Fibroblast of the conjunctiva (primary cell): Measurements from ENCODE around the gene SNCAIP.
A peak's percentile ranks its signal among the peaks of the same experiment; 100 is the strongest.
"Not testable (repeated sequence)": the region's sequence is repeated elsewhere in the genome, so short reads cannot be mapped to it uniquely, and the experiment has no call there.

Source experiments
- DNase-seq: peaks from one replicate; pipeline ENCODE4 v3.0.0-alpha.2; 2010; ENCODE audit warnings: low read depth

Gene SNCAIP

DNA sequence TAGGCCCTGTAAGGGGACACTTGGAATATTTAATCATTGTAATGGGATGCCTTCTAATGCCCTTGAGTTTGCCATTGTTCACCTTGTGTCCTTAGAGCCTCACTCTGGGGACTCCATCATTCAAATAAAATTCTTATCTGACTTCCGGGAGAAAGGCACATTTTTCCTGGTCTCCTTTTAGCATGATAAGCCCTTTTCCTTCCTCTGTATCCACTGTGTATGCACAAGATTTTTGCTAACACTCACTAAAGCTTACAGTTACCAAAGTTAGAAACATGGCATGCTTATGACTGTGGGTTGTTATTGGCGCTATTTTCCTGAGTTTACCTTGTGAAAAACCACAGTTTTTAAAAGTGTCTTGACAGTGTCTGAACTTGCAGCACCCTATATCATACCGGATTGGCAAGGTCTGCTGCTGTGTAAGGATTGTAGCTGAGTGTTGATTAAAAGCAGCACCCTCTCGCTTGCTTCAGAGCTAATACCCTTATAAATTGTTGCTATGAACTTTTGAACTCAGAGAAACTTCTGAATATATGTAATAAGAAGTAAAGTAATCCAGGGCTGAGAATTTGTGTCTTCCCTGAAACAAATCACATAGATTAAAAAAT is 46.4 kb downstream of the SNCAIP start:
- no peak for DNase-seq

DNA sequence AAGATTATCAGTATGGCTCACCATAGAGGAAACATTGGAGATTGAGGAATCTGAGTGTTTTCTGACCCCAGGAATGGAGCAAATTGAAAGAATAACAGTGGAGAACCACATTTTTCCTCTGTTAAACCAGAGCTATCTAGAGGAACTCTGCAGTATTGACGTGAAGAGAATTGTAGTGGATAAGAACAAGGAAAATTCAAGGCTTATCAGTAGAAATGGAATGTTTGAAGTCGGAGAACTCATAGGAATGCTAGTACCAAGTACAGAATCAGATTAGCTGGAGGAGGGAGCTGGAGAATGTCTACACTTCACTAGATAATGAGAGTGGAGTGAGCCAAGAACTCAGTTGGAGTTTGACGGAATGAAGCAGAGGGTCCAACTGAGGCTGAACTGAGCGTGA is 50.3 kb downstream of the SNCAIP start:
- no peak for DNase-seq

DNA sequence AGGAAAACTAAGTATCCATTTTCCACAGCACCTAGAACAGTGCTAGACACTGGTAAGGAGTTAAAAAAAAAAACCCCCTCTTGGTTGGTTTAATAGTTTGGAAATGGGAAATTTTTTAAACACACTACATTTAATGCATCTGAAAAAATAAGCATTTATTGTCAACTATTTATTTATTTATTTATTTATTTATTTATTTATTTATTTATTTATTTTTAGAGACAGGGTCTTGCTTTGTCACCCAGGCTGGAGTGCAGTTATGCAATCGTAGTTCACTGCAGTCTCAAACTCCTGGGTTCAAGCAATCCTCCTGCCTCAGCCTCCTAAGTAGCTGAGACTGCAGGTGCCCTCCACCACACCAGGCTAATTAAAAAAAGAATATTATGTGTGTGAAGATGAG is 51.6 kb downstream of the SNCAIP start:
- DNase-seq, result no peak

DNA sequence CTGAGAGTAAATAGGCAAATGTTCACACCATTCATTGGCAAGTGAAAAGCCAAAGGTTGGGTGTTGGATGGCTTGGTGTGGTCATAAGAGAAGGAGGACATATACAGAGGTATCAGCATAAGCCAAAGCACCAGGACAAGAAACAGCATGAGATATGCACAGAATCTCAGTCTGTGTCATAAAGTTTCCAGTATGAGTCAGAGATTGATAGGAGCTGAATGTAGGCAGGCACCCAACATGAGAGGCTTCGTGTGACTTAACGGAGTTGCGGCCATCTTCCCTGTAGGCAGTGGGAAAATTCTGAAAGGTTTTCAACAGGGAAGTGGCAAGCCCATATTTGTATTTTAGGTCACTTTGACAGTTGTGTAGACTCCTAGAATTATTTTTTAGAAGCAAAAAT is 54.5 kb downstream of the SNCAIP start:
- DNase-seq, result no peak

DNA sequence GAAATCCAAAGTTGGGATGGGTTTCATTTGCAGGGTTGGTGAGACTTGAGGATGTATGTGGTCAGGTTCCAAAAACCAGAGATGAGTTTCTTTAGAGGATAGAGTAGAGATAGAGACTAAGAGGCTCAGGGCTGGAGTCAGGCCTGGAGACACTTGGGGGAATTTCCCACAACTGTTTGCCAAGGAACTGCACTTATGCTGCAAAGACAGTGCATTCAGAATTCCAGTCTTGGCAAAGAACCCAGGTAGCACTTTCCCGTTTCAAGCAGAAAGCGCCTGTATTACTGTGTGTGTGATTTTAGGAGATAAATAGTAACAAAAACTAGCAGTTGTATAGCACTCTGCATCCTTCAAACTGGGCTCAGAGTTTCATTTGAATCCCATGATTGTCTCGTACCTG is 55.4 kb downstream of the SNCAIP start:
- no peak for DNase-seq

DNA sequence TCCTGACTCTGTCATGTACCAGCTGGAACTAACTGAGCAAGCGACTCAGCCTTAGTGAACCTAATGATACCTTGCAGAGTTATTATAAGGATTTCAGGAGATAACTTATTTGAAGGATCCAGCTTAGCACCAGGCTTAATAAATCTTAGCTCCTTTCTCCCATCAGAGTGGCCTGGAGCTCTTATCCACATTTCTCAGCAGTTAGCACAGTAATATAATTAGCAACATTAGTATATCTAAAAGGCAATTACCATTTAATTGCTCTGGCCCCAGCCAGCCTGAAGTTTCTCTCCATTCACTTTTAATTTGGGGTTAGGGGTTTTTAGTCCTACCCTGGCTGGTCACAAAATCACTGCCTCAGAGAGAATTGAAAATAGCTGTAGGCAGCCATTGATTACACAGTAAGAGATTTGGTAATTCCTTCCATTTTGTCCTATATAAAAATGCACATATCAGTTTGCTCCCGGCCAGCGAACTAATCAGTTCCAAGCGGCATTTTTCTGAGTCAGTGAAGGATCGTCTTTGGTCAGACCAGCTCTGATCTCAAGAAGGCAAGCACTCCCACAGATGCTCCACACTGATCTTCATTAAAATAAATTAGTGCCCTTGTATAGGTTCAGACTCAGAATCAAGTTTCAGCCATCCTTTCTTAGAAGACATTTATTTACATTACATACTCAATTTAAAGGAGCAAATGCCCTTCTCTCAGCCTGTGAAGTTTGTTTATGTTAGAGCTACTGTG is 56.6 kb downstream of the SNCAIP start:
- no peak for DNase-seq

DNA sequence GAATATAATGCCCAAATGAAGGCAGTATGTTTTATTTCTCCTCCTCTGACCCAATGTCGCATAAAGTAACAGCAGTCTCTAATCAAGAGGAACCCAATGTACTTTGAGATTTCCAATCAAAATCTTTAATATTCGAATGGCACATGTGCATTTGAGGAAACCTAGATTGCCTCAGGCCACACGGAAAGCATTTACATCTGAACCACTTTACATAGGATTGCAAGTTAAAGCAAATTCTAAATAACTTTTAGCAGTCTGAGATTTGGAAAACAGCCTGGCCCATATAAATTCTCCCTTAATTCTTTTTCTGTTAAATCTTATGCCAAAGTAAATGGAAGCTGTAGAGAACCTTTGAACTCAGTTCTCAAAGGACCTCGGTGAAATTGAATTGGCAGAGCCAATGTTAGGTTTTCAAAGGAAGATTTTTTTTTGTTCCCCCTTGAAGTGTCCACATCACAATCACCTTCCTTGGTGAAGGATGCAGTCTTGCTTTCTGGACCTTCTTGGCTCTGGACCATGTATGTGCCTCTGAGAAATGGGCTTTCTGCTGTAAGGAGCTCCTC is 57.3 kb downstream of the SNCAIP start:
- no peak for DNase-seq

DNA sequence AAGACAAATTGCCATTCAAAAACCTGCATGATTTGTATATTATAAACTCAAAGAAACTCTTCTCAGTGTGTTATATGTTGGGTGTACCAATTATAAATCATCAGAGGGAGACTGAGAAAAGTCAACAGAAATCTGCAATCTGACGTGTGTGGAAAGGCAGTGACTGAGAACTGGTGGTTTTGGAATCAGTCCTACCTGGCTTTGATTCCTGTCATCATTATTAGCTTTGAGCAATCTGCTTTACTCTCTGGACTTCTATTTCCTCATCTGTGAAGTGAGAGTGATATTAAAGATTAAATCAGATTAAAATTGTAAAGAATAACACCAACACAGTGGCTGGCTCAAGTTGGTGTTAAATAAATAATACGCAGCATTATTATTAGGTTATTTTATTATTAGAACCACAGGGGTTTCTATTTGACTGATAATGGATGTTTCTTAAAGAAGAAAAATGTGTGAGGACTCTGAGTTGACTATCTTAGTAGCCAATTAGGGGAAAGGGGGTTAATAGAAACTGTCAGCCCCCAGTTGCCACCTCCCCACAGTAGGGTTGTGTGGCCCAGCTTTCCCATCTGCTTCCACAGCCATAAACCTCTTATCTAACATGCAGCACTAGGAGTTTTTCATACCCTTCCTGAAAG is 59.6 kb downstream of the SNCAIP start:
- DNase-seq, result no peak

DNA sequence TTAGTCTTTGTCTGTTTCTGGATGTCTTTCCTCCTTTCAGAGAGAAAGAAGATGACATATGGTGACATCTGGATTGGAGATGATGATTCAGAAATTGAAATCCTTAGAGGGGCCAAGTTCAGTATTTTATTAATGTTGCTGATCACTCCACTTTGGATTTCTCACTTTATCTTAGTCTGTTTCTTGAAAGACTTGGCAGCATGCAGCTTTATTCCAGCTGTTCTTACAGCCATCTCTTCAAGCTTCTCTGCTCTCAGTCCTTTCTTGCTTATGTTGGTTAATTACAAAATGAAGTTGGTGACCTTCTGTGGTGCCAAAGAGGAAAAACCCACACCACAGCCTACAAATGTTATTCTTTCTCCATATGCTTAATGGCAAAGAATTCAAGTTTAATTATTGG is 62.1 kb downstream of the SNCAIP start:
- no peak for DNase-seq

DNA sequence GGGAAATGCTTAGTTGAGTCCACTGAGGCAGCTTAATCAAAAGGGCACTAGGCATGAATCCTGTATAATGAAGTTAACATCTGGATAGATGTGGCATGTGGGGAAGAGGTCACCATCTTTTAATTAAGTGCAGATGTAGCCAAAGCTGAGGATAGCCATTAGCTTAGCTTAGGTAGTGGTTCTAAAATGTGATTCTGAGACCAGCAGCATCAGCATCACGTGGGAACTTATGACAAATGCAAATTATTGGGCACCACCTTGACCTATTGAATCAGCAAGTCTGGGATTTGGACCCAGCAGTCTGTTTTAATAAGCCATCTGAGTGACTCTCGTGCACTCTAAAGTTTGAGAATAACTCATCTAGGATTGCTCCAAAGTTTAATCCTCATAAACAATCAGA is 63.8 kb downstream of the SNCAIP start:
- no peak for DNase-seq

DNA sequence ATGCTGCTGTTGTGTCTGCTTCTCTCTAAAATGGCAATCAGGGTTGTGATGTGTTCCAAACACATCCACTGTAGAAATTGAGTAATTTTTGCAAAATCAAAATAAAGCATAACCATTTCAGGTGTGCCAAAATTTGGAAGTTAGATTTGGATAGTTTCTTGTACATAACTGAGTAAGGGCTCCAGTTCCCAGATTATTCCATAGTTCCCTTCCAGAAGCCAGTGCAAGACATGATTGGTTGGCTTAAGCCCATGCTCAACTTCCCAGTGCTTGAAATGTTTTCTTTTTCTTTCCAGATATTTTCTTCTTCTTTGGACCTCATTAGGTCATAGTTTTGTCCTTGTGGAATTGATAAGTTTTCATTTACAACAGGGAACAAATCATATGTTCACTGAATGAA is 64.2 kb downstream of the SNCAIP start:
- DNase-seq, result no peak

DNA sequence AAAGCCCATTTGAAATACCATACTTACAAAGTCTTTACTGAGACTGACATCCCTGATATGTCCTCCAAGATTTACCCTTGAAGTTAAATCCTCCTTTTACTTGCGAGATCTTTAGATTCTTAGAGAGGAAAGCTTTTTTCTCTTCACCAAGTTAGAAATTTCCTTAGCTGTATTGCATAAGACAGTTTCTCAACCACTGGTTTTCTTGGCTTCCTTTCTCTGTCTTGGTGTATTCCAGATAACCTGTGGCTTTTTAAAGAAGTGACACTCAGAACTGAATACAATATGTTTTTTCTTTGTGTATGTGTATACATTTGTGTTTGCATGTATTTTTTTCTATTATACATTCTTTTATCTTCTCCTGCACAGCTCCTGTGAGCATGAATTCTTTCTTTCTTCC is 65.0 kb downstream of the SNCAIP start:
- DNase-seq, result no peak

DNA sequence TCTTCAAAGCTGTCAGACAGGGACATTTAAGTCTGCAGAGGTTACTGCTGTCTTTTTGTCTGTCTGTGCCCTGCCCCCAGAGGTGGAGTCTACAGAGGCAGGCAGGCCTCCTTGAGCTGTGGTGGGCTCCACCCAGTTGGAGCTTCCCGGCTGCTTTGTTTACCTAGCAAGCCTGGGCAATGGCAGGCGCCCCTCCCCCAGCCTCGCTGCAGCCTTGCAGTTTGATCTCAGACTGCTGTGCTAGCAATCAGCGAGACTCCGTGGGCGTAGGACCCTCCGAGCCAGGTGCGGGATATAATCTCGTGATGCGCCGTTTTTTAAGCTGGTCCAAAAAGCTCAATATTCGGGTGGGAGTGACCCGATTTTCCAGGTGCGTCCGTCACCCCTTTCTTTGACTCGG is 70.9 kb downstream of the SNCAIP start:
- DNase-seq, result not testable (repeated sequence)

DNA sequence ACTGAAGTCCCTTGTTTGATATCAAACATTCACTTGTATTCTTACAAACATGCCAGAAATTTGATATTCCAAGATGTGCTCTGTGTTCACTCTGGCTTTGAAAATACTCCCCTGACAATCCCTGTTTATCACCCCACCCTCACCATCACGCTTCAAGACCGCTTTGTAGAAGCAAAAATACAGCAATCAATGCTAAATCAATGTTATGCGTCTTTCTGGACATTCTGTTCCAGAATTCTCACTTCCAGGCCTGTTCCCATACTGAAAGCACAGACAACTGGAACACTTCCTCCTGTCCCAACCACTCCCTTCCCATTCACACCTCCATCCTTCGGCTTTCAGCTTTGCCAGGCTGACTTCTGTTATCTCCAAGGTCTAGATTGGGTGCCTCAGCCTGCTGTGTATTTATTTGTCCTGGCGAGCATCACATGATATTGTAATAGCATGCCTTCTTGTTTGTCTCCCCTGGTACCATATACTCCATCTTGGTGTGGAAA is 72.8 kb downstream of the SNCAIP start:
- DNase-seq, result no peak

DNA sequence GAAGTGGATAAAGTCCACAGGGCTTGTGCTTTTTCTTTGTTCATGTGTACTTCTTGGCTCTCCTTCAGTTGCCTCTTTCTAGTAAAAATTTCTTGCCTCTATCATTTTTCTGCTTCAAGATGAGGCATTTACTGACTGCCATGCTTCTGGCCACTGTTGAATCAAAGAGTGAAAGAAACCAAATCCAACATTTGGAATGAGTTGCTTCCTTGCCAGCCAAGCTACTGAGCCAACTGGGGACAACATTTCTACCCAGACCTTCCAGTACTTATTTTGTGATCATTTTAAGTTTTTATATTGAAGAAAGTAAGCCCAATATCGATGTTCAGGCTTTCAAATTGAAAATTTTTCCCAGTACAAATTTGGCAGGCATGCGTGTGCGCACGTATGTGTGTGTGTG is 73.2 kb downstream of the SNCAIP start:
- DNase-seq, result no peak

DNA sequence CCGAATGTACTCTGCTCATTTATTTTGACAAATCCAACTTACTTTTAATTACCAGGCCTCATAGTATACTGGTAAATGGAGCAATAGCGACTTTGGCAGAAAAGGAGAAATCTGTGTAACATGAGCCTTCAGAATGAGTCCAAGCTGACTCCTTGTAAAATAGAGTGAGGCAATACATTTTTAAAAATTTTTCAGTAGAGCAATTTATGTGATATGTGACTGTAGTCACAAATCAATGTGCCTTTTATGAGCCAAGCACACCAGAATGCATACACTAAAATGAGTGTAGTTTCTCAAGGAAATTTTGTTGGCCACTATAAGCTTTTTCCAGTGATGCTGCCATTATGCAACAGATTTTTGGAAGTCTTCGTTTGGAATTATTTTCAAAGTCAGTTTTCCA is 73.8 kb downstream of the SNCAIP start:
- DNase-seq, result no peak

DNA sequence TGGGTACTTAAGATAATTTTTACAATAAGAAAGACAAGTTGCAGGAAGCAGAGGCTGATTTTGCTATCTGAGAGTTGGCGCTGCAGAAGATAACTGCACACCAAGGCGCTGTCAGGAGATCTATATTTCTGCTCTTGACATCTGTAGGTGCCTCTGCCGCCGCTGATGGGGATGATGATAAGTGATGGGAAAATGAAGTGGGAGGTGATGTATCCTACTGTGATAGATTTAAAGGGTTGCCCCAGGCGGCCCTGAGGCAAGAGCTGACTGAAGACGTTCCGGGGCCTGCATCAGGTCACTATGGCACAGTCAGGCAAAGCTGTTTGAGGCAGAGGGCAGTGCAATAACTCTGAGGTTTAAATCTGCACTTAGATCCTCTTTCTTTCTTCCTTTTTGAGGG is 78.1 kb downstream of the SNCAIP start:
- DNase-seq, result no peak

DNA sequence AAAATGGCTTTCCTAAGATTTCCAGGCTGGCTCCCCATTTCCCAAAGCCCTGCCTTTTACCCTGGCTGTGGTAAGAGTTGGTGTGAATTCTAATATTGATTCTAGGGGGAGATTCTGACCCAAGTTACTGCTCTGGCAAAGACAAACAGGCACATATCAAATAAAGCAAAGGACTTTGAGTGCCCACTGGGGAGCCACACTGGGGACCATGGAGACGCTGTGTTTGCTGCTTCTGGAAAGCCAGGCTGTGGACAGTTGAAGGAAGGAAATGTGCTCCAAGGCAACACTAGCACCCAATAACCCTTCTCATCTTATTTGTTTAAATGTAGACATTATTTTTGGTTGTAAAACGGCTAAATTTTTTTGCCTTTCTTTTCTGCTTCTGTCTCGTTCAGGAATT is 78.7 kb downstream of the SNCAIP start:
- no peak for DNase-seq

DNA sequence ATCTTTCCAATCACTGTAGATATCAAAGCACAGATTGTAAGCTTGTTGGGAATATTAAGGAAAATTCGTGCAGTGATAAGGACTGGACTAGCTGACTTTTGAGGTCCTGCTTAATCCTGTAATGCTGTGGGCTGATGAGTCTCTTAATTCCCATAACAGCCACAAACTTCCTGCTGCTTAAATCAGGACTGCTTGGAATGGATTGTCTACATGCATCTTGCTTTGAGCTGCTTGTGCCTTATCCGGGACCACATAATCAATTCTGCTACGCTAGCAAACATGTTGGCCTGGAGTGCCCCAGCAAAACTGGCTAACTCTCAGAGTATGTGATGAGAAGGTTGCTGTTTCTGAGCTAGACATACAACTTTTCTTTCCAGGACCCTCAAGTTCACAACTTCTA is 79.6 kb downstream of the SNCAIP start:
- DNase-seq, result no peak

DNA sequence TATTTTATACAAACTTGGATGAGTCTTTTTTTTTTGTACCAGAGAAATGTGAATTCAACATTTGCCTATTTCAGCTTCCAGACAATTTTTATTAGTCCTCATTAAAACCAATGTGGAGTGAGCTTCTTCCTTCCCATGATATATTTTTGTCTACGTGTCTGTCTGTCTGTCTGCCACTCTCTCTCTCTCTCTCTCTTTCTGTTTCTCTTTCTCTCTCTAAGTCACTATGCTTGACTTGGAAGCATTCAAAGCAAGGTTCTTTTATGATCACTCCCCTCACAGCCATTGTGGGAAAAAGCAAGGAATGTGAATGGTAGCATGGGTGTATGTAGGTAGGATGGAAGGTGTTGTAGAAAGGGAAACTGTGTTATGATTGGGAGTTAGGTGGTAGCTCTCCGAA is 80.2 kb downstream of the SNCAIP start:
- DNase-seq, result no peak

DNA sequence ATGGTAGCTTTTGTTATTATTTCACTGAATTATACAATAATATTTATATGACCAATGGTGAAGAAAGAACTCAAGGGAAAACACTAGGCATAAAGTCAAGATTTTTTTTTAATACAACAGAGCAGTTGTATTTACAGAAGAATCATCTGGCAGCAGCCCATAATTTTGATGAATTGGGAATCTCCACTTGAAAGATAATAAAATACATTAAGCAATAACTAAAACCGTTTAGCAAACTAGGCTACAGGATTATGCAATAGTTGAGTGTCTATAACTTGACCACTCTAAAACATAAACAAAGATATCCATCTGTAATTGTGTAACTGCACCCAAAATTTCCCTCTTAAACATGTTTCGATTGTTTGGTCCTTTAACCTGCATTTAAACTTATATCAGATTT is 80.8 kb downstream of the SNCAIP start:
- peak; percentile 26 for DNase-seq

DNA sequence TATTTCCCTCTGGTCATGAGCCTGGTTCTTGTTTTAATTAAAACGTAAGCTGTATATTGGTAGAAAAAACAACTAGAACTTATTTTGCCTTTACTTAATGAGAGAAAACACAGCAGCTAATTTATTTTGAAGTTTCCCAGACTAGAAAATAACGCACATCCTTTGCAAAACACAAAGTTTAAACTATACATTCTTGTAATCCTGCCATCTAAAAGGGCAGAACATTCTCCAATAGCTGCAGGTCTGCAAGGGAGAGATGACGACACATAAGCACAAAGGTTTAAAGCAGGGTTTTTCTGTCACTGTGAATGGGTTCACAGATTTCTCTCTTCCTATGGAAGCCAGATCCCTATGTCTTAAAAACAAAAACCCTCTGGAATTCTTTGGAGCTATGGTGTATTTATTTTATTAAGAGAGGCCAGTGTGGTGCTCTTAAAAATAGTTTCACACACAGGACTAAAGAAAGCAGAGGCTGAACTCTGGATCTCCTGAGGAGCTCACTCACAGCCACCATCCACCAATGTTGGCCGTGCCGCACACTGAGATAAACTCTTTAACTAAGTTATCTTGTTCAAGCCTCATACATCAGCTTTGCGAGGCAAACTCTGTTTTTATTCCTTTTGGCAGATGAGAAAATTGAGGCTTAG is 82.4 kb downstream of the SNCAIP start:
- DNase-seq, result no peak

DNA sequence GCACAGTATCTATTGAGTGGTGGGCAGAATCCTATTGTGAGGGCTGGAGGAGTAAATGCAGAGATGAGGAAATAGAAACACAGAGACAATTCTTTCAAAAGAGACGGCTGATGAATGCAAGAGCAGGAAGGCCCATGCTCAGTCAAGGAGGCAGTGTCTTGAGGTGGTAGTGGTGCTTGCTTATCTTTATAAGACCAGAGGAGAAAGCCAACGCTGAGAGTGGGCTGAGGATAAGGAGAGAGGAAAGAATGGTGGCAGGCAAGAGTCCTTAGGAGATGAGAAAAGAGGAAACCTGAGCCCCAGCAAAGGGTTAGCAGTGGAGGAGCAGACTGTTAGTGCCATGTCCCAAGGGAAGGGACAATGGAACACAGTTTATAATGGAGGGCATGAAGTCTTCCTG is 86.0 kb downstream of the SNCAIP start:
- no peak for DNase-seq
